Sigmoid colon (tissue), 4 donors: ENCODE measurements around the gene CCL14.

Experiments
- CTCF ChIP-seq, 4 experiments: fragments of 450-650 bp in 3 of 4; fragments of 200-600 bp in 1 of 4; IDR thresholded peaks; one replicate each; pipeline ENCODE4 v1.5.1; 2016 to 2019; ENCODE audit warnings: antibody characterized with exemption in 4 of 4, mild to moderate bottlenecking in 3 of 4, moderate library complexity in 2 of 4
- POLR2A ChIP-seq, 2 donors: fragments of 450-650 bp; IDR thresholded peaks; one replicate each; pipeline ENCODE4 v1.6.1; 2016; ENCODE audit warnings: antibody characterized with exemption in 2 of 2, mild to moderate bottlenecking in 2 of 2, moderate library complexity in 2 of 2
- POLR2AphosphoS5 ChIP-seq, 4 donors: sonication (generic); formaldehyde crosslinking; IDR thresholded peaks; one replicate each; pipeline ENCODE4 v1.6.1; 2017; ENCODE audit warnings: antibody characterized with exemption in 4 of 4

- TF ChIP-seq POLR2A (IDR thresholded peaks at IDR 0.05) (no peak), CTCF (IDR thresholded peaks at IDR 0.05) (no peak), POLR2AphosphoS5 (IDR thresholded peaks at IDR 0.05) (no peak)
Measured at GRCh38 chr17:35981908-35982330, 4.6 kb downstream of the CCL14 start.
